Mesenchymal stem cell (in vitro differentiated cells and primary cell): ENCODE measurements around the gene PCP4.
"Not testable (repeated sequence)": the region's sequence is repeated elsewhere in the genome, so short reads cannot be mapped to it uniquely, and the experiment has no call there.

Experiments
- DNase-seq: peaks from one replicate; pipeline ENCODE4 v3.0.0-alpha.2; 2013
- H2AFZ ChIP-seq: one replicate; pipeline ENCODE4 v1.6.1; 2013; ENCODE audit warnings: low read depth, mild to moderate bottlenecking, control low read depth, inconsistent platforms, low read length, moderate library complexity
- H2AK5ac ChIP-seq: 2 replicates; pipeline ENCODE4 v1.6.1; 2013; ENCODE audit warnings: low read length, moderate library complexity, mild to moderate bottlenecking, inconsistent platforms; ENCODE audit not compliant: severe bottlenecking
- H2BK120ac ChIP-seq: one replicate; pipeline ENCODE4 v1.6.1; 2013; ENCODE audit warnings: low read depth, mild to moderate bottlenecking, inconsistent platforms, low read length, moderate library complexity
- H2BK12ac ChIP-seq, 2 experiments: one replicate each; pipeline ENCODE4 v1.6.1; 2013; ENCODE audit warnings: inconsistent platforms in 2 of 2, low read length in 2 of 2, mild to moderate bottlenecking in 2 of 2, moderate library complexity in 2 of 2, control low read depth in 1 of 2
- H2BK15ac ChIP-seq: one replicate; pipeline ENCODE4 v1.6.1; 2013; ENCODE audit warnings: mild to moderate bottlenecking, low read depth, inconsistent platforms; ENCODE audit not compliant: poor library complexity, severe bottlenecking
- H2BK5ac ChIP-seq: 2 replicates; pipeline ENCODE4 v1.6.1; 2013; ENCODE audit warnings: low read depth, mild to moderate bottlenecking, low read length, control low read depth, inconsistent platforms; ENCODE audit not compliant: poor library complexity, severe bottlenecking
- H3K14ac ChIP-seq, 2 experiments: one replicate each; pipeline ENCODE4 v1.6.1; 2013; ENCODE audit warnings: inconsistent platforms in 2 of 2, low read length in 2 of 2, control low read depth in 1 of 2, mild to moderate bottlenecking in 1 of 2, moderate library complexity in 1 of 2
- H3K18ac ChIP-seq, 2 experiments: one replicate each; pipeline ENCODE4 v1.6.1; 2013; ENCODE audit warnings: inconsistent platforms in 2 of 2, low read length in 2 of 2, control low read depth in 1 of 2, low read depth in 1 of 2, mild to moderate bottlenecking in 1 of 2
- H3K23ac ChIP-seq, 2 experiments: one replicate each; pipeline ENCODE4 v1.6.1; 2013; ENCODE audit warnings: inconsistent platforms in 2 of 2, low read length in 2 of 2, mild to moderate bottlenecking in 2 of 2, moderate library complexity in 2 of 2, control low read depth in 1 of 2
- H3K27ac ChIP-seq: 2 replicates; pipeline ENCODE4 v1.5.1; 2013; ENCODE audit warnings: mild to moderate bottlenecking, moderate library complexity, low read length, control low read depth, inconsistent platforms; ENCODE audit not compliant: poor library complexity, severe bottlenecking
- H3K27me3 ChIP-seq, 2 experiments: 2 replicates each; pipeline versions ENCODE4 v1.6.1 to v1.7.0; 2013; ENCODE audit warnings: low read length in 2 of 2, mild to moderate bottlenecking in 2 of 2, moderate library complexity in 2 of 2, control low read depth in 1 of 2, inconsistent platforms in 1 of 2; ENCODE audit not compliant: control insufficient read depth in 1 of 2, insufficient read depth in 1 of 2
- H3K36me3 ChIP-seq, 2 experiments: 2 replicates each; pipeline versions ENCODE4 v1.6.1 to v1.7.0; 2013; ENCODE audit warnings: low read length in 2 of 2, control low read depth in 1 of 2, inconsistent platforms in 1 of 2, low read depth in 1 of 2, mild to moderate bottlenecking in 1 of 2; ENCODE audit not compliant: insufficient read depth in 2 of 2, control insufficient read depth in 1 of 2
- H3K4ac ChIP-seq, 2 experiments: one replicate each; pipeline ENCODE4 v1.6.1; 2013; ENCODE audit warnings: inconsistent platforms in 2 of 2, low read length in 2 of 2, mild to moderate bottlenecking in 2 of 2, moderate library complexity in 2 of 2, control low read depth in 1 of 2, low read depth in 1 of 2
- H3K4me1 ChIP-seq: 2 replicates; pipeline ENCODE4 v1.6.1; 2013; ENCODE audit warnings: low read depth, low read length, control low read depth; ENCODE audit not compliant: control insufficient read depth, insufficient read depth
- H3K4me2 ChIP-seq: 2 replicates; pipeline ENCODE4 v1.6.1; 2013; ENCODE audit warnings: low read length, mild to moderate bottlenecking, inconsistent platforms; ENCODE audit not compliant: poor library complexity, severe bottlenecking
- H3K4me3 ChIP-seq, 2 experiments: 2 replicates each; pipeline versions ENCODE4 v1.5.1 to v1.7.0; 2013; ENCODE audit warnings: low read length in 2 of 2, mild to moderate bottlenecking in 2 of 2, control low read depth in 1 of 2, low read depth in 1 of 2; ENCODE audit not compliant: insufficient read depth in 1 of 2
- H3K79me1 ChIP-seq: replicated peaks from 2 replicates; pipeline ENCODE4 v1.6.1; 2013; ENCODE audit warnings: mild to moderate bottlenecking, control low read depth, low read length, inconsistent platforms; ENCODE audit not compliant: poor library complexity, severe bottlenecking
- H3K9ac ChIP-seq: 2 replicates; pipeline ENCODE4 v1.7.0; 2013; ENCODE audit warnings: mild to moderate bottlenecking, low read length, moderate library complexity
- H3K9me3 ChIP-seq: 2 replicates; pipeline ENCODE4 v1.7.0; 2013; ENCODE audit warnings: mild to moderate bottlenecking, low read length; ENCODE audit not compliant: control insufficient read depth
- H4K8ac ChIP-seq: one replicate; pipeline ENCODE4 v1.6.1; 2013; ENCODE audit warnings: inconsistent platforms, mild to moderate bottlenecking, low read length, moderate library complexity
- H4K91ac ChIP-seq: one replicate; pipeline ENCODE4 v1.6.1; 2013; ENCODE audit warnings: mild to moderate bottlenecking, low read length, inconsistent platforms
- WGBS: methylation state at CpG from one replicate; pipeline ENCODE4 v1.1.7; 2013; ENCODE audit warnings: mixed read lengths; 5-methylcytosine and 5-hydroxymethylcytosine counted together

PCP4 gene

DNA sequence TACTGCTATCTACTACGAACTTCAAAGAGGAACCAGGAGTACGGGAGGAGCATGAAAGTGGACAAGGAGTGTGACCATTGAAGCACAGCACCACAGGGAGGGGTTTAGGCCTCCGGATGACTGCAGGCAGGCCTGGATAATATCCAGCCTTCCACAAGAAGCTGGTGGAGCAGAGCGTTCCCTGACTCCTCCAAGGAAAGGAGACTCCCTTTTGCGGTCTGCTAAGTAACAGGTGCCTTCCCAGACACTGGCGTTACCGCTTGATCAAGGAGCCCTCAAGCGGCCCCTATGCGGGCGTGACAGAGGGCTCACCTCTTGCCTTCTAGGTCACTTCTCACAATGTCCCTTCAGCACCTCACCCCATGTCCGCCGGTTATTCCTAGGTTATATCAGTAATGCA, 24.6 kb downstream of the PCP4 start:
- H2BK12ac ChIP-seq, H2AK5ac ChIP-seq, H3K4me3 ChIP-seq, H3K27ac ChIP-seq, H3K9me3 ChIP-seq, H3K4me2 ChIP-seq, H2AFZ ChIP-seq, H2BK120ac ChIP-seq, H3K4me1 ChIP-seq, DNase-seq, H4K8ac ChIP-seq, H3K27me3 ChIP-seq, H3K14ac ChIP-seq, H4K91ac ChIP-seq, H2BK5ac ChIP-seq, H3K4ac ChIP-seq, H3K18ac ChIP-seq, H3K9ac ChIP-seq, H3K79me1 ChIP-seq, H3K36me3 ChIP-seq, H3K23ac ChIP-seq, H2BK15ac ChIP-seq: not testable (repeated sequence)
- WGBS = 90% methylated on average over 6 of the region's 12 CpGs

DNA sequence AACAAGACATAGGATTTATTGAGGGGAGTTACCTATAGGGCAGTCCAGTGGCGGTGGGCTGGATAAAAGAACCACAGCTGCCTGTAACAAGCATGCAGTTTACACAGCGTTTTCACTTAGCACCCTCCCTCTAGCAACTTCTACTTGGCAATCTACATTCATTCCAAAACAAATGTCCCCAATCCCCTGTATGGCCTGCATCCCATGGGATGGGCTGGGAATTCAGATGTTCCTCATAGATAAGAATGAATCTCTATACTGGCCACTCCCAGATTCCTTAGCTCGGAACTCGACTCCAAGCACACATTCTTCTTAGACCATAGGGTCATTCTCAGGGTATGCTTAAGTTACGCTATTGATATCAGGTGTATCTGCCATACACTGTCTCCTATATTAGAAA, 33.3 kb downstream of the PCP4 start:
- Histone ChIP-seq H3K4ac (no peak overlapping the region), H2BK120ac (no peak overlapping the region), H4K8ac (no peak overlapping the region), H3K9me3 (no peaks in the 10 kb centered on the region), H3K4me3 (no peak overlapping the region), H4K91ac (no peak overlapping the region), H3K9ac (no peak overlapping the region), H3K4me2 (no peak overlapping the region), H3K23ac (no peak overlapping the region), H2BK15ac (no peak overlapping the region), H3K4me1 (no peaks in the 10 kb centered on the region), H3K27ac (no peak overlapping the region), H2AK5ac (no peak overlapping the region), H2AFZ (no peak overlapping the region), H3K18ac (no peak overlapping the region), H3K79me1 (no peaks in the 10 kb centered on the region), H3K36me3 (no peaks in the 10 kb centered on the region), H2BK12ac (no peak overlapping the region), H3K27me3 (no peaks in the 10 kb centered on the region), H2BK5ac (no peak overlapping the region), H3K14ac (no peak overlapping the region)
- no peak for DNase-seq
- 46% methylated on average over 2 of the region's 5 CpGs for WGBS

DNA sequence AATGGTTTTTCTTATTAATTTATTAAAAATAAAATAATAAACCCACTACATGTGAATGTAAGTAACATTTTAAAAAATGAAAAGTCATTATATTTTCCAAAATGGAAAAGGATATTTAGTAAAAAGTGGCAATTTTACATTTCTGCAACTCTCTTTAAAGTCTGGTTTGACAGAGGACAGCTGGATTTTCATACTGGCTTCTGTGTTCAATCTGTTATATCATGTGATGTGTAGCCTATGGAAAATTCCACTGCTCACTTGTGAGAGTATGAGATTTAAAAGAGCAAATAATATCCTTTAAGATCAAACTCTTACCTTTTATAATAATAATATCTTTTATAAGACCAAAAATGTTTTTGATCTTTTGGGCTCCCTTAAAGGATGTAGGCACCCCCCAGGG, 33.7 kb downstream of the PCP4 start:
- Histone ChIP-seq H3K18ac (no peak overlapping the region), H3K4ac (no peak overlapping the region), H2BK120ac (no peak overlapping the region), H3K4me3 (no peak overlapping the region), H3K36me3 (no peaks in the 10 kb centered on the region), H3K27ac (no peak overlapping the region), H3K79me1 (no peaks in the 10 kb centered on the region), H3K14ac (no peak overlapping the region), H3K4me2 (no peak overlapping the region), H2AFZ (no peak overlapping the region), H3K4me1 (no peaks in the 10 kb centered on the region), H3K27me3 (no peaks in the 10 kb centered on the region), H4K91ac (no peak overlapping the region), H3K9ac (no peak overlapping the region), H3K23ac (no peak overlapping the region), H2BK15ac (no peak overlapping the region), H2BK5ac (no peak overlapping the region), H3K9me3 (no peaks in the 10 kb centered on the region), H2AK5ac (no peak overlapping the region), H4K8ac (no peak overlapping the region), H2BK12ac (no peak overlapping the region)
- no peak for DNase-seq

DNA sequence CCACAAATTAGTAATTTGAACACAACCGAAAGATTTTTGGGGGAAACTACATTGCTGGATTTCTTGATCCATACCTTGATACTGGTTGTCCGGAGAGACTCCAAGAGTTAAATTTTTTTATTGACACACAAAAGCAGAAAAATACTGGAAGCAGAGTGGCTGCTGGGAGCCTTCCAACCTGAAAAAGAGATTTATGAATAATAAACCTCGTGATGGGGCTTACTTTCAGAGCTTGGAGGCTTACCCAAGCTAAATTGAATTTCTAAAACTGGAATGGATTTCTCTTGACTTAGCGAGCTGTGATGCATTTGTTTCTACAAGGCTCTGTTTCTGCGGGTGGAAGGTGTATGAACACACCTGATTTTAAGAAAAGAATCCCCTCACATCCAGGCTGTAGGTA, 35.7 kb downstream of the PCP4 start:
- H3K4me2 ChIP-seq = no peak overlapping the region
- no peak overlapping the region for H3K14ac ChIP-seq
- no peak overlapping the region for H3K18ac ChIP-seq
- no peak overlapping the region for H3K9ac ChIP-seq
- H2AFZ ChIP-seq = no peak overlapping the region
- no peak for DNase-seq
- no peak overlapping the region for H2BK15ac ChIP-seq
- no peak overlapping the region for H3K27ac ChIP-seq
- no peaks in the 10 kb centered on the region for H3K79me1 ChIP-seq
- H3K4ac ChIP-seq = no peak overlapping the region
- H3K23ac ChIP-seq = no peak overlapping the region
- H2BK120ac ChIP-seq = no peak overlapping the region
- no peaks in the 10 kb centered on the region for H3K9me3 ChIP-seq
- H3K36me3 ChIP-seq = no peaks in the 10 kb centered on the region
- 78% methylated on average over 4 of the region's 5 CpGs for WGBS
- H3K27me3 ChIP-seq = no peaks in the 10 kb centered on the region
- H3K4me3 ChIP-seq = no peak overlapping the region
- no peak overlapping the region for H4K91ac ChIP-seq
- no peak overlapping the region for H2BK12ac ChIP-seq
- H3K4me1 ChIP-seq = no peaks in the 10 kb centered on the region
- H2AK5ac ChIP-seq = no peak overlapping the region
- H2BK5ac ChIP-seq = no peak overlapping the region
- H4K8ac ChIP-seq = no peak overlapping the region
